Caco-2 (cell line): ENCODE data around the gene SPACA9. TPM values are rescaled to one million over a fixed set of nuclear protein-coding genes. Genes with fewer than 3 reads are reported as not detected.

Source experiments
- BruUV-seq: library from RNA; stranded (reverse); fragments of 400-500 nt; replicated peaks from 2 replicates; lab custom pipeline; 2021; lab: Mats Ljungman, UMichigan
- CTCF ChIA-PET: fragments of 300-600 bp; sonication (Branson Sonifier 250); formaldehyde crosslinking; loops from one replicate; lab custom pipeline; 2022; ENCODE audit warnings: antibody characterized with exemption; lab: Charles Lee
- POLR2A ChIA-PET: fragments of 300-600 bp; sonication (Branson Sonifier 250); formaldehyde crosslinking; loops from one replicate; lab custom pipeline; 2022; ENCODE audit warnings: antibody characterized with exemption; lab: Charles Lee
- DNase-seq, 2 experiments: peaks; one replicate each; pipeline versions ENCODE4 v3.0.0 to v3.0.0-alpha.2; 2020 to 2022
- H3K27me3 ChIP-seq: replicated peaks from 2 replicates; pipeline ENCODE4 v1.6.0; 2011; ENCODE audit warnings: low read length; ENCODE audit not compliant: control insufficient read depth, insufficient read depth
- H3K36me3 ChIP-seq: 2 replicates; pipeline ENCODE4 v1.5.1; 2011; ENCODE audit warnings: low read length; ENCODE audit not compliant: control insufficient read depth, insufficient read depth
- H3K4me1 ChIP-seq: fragments of 250-450 bp; sonication (Bioruptor Pico); 2 replicates; pipeline ENCODE4 v1.5.1; 2020; ENCODE audit warnings: mild to moderate bottlenecking
- H3K4me3 ChIP-seq: 2 replicates; pipeline ENCODE4 v1.5.1; 2011; ENCODE audit warnings: low read depth, mild to moderate bottlenecking, control low read depth, low read length
- H3K9me3 ChIP-seq: fragments of 250-450 bp; sonication (Bioruptor Pico); 2 replicates; pipeline ENCODE4 v1.5.1; 2020; ENCODE audit warnings: mild to moderate bottlenecking, moderate library complexity
- H3K27ac Mint-ChIP-seq: one replicate; pipeline ENCODE4 v1.8.0; 2022; ENCODE audit warnings: mixed read lengths; ENCODE audit not compliant: unreplicated experiment
- H3K27me3 Mint-ChIP-seq: one replicate; pipeline ENCODE4 v1.8.0; 2022; ENCODE audit warnings: mixed read lengths; ENCODE audit not compliant: insufficient read depth, unreplicated experiment
- H3K36me3 Mint-ChIP-seq: one replicate; pipeline ENCODE4 v1.8.0; 2022; ENCODE audit warnings: mild to moderate bottlenecking, mixed read lengths; ENCODE audit not compliant: insufficient read depth, unreplicated experiment
- H3K4me1 Mint-ChIP-seq: one replicate; pipeline ENCODE4 v1.8.0; 2022; ENCODE audit warnings: low read depth, mixed read lengths; ENCODE audit not compliant: unreplicated experiment
- H3K4me3 Mint-ChIP-seq: one replicate; pipeline ENCODE4 v1.8.0; 2022; ENCODE audit warnings: mild to moderate bottlenecking, moderate library complexity, mixed read lengths; ENCODE audit not compliant: unreplicated experiment
- H3K9me3 Mint-ChIP-seq: one replicate; pipeline ENCODE4 v1.8.0; 2022; ENCODE audit warnings: mixed read lengths; ENCODE audit not compliant: unreplicated experiment
- intact Hi-C: fragments of 100-400 bp; cut with micrococcal nuclease; formaldehyde crosslinking; loops from one replicate; pipeline ENCODE4 v1.10.0; 2022; ENCODE audit not compliant: unreplicated experiment
- total RNA-seq: library from RNA; stranded (reverse); gene quantifications from 2 replicates; pipeline ENCODE4 v1.2.3, GENCODE V29; 2022
- TF ChIP-seq, protein P1 (sequence below), 2 experiments: fragments of 200-600 bp in 1 of 2; IDR thresholded peaks; 1 replicate in 1 of 2; 2 replicates in 1 of 2; pipeline versions ENCODE4 v1.5.1 to v1.8.0; 2011 to 2022; ENCODE audit warnings: antibody characterized with exemption in 1 of 2, control low read depth in 1 of 2, inconsistent platforms in 1 of 2, low read depth in 1 of 2, low read length in 1 of 2, mild to moderate bottlenecking in 1 of 2, moderate library complexity in 1 of 2; ENCODE audit not compliant: insufficient read depth in 1 of 2, severe bottlenecking in 1 of 2, unreplicated experiment in 1 of 2

Gene SPACA9
- total RNA-seq, 1 experiment from 2014 or later = 0.64 TPM

DNA sequence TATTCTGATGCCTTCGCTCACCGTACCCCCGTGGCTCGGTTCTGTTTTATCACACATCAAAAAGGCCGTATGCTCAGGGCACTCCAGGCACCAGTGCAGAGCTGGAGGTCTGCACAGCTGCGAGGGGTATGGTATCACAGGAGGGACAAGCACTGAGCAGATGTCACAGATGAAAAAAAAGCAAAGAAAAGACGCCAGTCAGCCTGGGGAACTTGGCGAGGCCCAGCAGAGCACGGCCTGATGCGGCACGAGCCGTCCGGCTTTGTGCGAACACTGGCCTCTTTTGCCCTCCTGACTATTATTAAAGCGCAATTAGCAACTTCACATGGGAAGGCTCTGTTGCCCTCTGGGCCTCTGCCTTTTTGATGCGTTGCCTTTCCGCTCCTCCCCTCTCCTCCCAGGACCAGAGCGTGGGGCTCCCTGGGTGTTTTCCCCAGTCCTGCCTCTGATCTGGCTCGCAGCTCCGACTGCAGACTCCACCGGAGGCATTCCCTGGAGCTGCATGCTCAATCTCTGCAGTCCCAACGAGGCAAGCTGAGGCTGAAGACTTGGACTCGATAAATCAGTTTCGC is 45.1 kb upstream of the SPACA9 start:
- Histone ChIP-seq H3K4me3 (no peak overlapping the region), H3K27me3 (no peaks in the 10 kb centered on the region; the same call in 1 of the 2 replicates), H3K4me1 (no peaks in the 10 kb centered on the region), H3K9me3 (no peaks in the 10 kb centered on the region), H3K36me3 (no peaks in the 10 kb centered on the region)
- intact Hi-C loops = no loop called here
- H3K36me3 Mint-ChIP-seq = no peaks in the 10 kb centered on the region
- BruUV-seq = no TSS peak
- peak in 1 of 2 experiments; percentile 14 for DNase-seq
- H3K27ac Mint-ChIP-seq = no peak overlapping the region
- ChIA-PET CTCF (no interaction called here), POLR2A (no interaction called here)
- H3K27me3 Mint-ChIP-seq = peaks cover 3% of the 10 kb centered on the region
- no peaks in the 10 kb centered on the region for H3K9me3 Mint-ChIP-seq
- TF ChIP-seq, protein P1, sequence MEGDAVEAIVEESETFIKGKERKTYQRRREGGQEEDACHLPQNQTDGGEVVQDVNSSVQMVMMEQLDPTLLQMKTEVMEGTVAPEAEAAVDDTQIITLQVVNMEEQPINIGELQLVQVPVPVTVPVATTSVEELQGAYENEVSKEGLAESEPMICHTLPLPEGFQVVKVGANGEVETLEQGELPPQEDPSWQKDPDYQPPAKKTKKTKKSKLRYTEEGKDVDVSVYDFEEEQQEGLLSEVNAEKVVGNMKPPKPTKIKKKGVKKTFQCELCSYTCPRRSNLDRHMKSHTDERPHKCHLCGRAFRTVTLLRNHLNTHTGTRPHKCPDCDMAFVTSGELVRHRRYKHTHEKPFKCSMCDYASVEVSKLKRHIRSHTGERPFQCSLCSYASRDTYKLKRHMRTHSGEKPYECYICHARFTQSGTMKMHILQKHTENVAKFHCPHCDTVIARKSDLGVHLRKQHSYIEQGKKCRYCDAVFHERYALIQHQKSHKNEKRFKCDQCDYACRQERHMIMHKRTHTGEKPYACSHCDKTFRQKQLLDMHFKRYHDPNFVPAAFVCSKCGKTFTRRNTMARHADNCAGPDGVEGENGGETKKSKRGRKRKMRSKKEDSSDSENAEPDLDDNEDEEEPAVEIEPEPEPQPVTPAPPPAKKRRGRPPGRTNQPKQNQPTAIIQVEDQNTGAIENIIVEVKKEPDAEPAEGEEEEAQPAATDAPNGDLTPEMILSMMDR (IDR thresholded peaks at IDR 0.05; ENCODE audit: insufficient read depth in 1 of 2, low read depth in 1 of 2, low read length in 1 of 2, severe bottlenecking in 1 of 2, unreplicated experiment in 1 of 2) = no peak
- no peak overlapping the region for H3K4me3 Mint-ChIP-seq
- H3K4me1 Mint-ChIP-seq = no peaks in the 10 kb centered on the region

DNA sequence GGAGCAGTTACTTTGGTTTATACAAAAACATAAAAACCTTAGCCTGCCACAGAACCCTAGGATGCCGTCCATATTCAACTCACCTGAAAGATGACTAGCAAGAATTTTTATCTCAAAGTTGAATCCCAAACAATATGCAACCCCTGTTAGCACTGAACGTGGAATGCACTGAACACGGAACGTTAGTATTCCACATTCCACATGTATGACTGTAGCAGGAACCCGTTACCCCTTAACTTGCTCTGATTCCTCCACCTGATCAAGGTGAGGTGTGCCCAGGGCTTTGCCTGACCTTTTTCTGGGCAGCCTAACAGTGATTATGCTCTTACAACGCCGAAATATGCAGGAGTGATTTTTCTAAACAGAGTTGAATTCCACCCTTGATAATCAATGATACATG is 44.4 kb upstream of the SPACA9 start:
- Mint-ChIP-seq H3K4me3 (no peak overlapping the region), H3K27ac (no peak overlapping the region), H3K4me1 (no peaks in the 10 kb centered on the region), H3K9me3 (no peaks in the 10 kb centered on the region), H3K36me3 (no peaks in the 10 kb centered on the region), H3K27me3 (peaks cover 3% of the 10 kb centered on the region)
- H3K9me3 ChIP-seq = no peaks in the 10 kb centered on the region
- DNase-seq = no peak
- POLR2A ChIA-PET = no interaction called here
- no peak overlapping the region for H3K4me3 ChIP-seq
- CTCF ChIA-PET = no interaction called here
- intact Hi-C loops = no loop called here
- H3K36me3 ChIP-seq = no peaks in the 10 kb centered on the region
- no peaks in the 10 kb centered on the region for H3K4me1 ChIP-seq
- TF ChIP-seq, protein P1 (IDR thresholded peaks at IDR 0.05; ENCODE audit: insufficient read depth in 1 of 2, low read depth in 1 of 2, low read length in 1 of 2, severe bottlenecking in 1 of 2, unreplicated experiment in 1 of 2) = no peak
- BruUV-seq = no TSS peak
- no peaks in the 10 kb centered on the region; the same call in 1 of the 2 replicates for H3K27me3 ChIP-seq

DNA sequence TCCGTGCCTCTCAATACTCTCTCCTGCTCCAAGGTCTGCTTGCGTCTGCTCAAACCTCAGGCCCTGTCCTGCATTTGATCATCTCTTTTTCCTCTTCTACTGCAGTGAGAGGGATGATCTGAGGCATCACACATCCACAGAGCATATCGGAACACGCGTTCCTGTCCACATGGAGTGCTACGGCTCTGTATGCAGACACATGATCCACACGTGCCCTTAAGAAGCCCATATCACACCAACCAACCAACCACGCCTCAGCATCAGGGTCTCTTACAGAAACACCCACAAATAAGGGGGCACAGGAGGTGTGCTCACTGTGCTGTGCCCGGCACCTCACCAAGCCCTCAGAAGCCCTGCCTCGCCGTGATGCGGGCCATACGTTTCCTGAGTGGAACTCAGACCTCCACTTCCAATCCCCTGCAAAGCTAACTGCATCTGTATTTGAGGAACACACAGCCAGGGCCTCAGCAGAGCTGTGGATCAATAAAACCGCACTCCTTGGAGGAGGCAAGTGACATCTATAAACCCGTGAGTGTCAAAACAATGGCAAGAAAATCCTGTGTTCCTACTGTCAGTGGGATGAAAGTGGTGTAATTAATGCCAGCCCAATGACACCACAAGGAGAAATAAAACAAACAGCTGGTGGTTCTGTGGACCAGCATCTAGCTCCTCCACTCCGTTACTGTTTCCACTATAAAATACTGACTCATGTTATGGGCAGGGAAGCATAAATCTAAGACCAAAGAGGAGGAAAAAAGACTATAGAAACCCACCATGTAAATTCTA is 41.0 kb upstream of the SPACA9 start:
- Mint-ChIP-seq H3K4me3 (no peak overlapping the region), H3K27me3 (no peaks in the 10 kb centered on the region), H3K36me3 (no peaks in the 10 kb centered on the region), H3K27ac (no peak overlapping the region), H3K4me1 (no peaks in the 10 kb centered on the region), H3K9me3 (no peaks in the 10 kb centered on the region)
- BruUV-seq = no TSS peak
- Histone ChIP-seq H3K4me1 (no peaks in the 10 kb centered on the region), H3K4me3 (no peak overlapping the region), H3K9me3 (no peaks in the 10 kb centered on the region), H3K36me3 (no peaks in the 10 kb centered on the region), H3K27me3 (no peaks in the 10 kb centered on the region)
- DNase-seq = peak in 1 of 2 experiments; percentile 2
- ChIA-PET CTCF (no interaction called here), POLR2A (no interaction called here)
- intact Hi-C loops = no loop called here
- TF ChIP-seq, protein P1 (IDR thresholded peaks at IDR 0.05; ENCODE audit: insufficient read depth in 1 of 2, low read depth in 1 of 2, low read length in 1 of 2, severe bottlenecking in 1 of 2, unreplicated experiment in 1 of 2) = no peak
